ENCODE measurements around the gene POU6F1. TPM values are rescaled to one million over a fixed set of nuclear protein-coding genes. Genes with fewer than 3 reads are reported as not detected.

POU6F1 gene
- total RNA-seq, 1 experiment from 2014 or later = 13.3 TPM

- no peak for DNase-seq
- Histone ChIP-seq H3T11ph (ENCODE audit: low read length) (no peak overlapping the region), H3K79me1 (ENCODE audit: insufficient read depth, low read depth, low read length, poor library complexity, severe bottlenecking) (no peaks in the 10 kb centered on the region), H3K23ac (ENCODE audit: insufficient read length, low read depth, low read length) (no peak overlapping the region), H4K5ac (ENCODE audit: insufficient read length, low read depth, low read length) (no peak overlapping the region), H4K8ac (replicated peaks; ENCODE audit: insufficient read length, low read depth, low read length) (no peak overlapping the region), H3K23me2 (ENCODE audit: insufficient read length, low read depth, low read length, poor library complexity, severe bottlenecking) (no peaks in the 10 kb centered on the region), H3K9me3 (ENCODE audit: control insufficient read depth, low read depth, low read length) (no peaks in the 10 kb centered on the region), H2BK5ac (ENCODE audit: insufficient read length, low read length) (no peak overlapping the region), H2BK12ac (ENCODE audit: insufficient read length, low read depth, low read length) (no peak overlapping the region), H3K79me2 (ENCODE audit: insufficient read depth, low read length) (no peaks in the 10 kb centered on the region), H3K4me1 (ENCODE audit: insufficient read depth, low read length) (peaks cover 7% of the 10 kb centered on the region; the same call in 1 of the 2 replicates), H4K91ac (ENCODE audit: insufficient read length, low read depth, low read length) (no peak overlapping the region), H2AFZ (ENCODE audit: low read length) (no peak overlapping the region), H2AK5ac (ENCODE audit: insufficient read length, low read length) (no peak overlapping the region), H3K14ac (ENCODE audit: insufficient read depth, low read length) (no peak overlapping the region), H3K56ac (ENCODE audit: insufficient read length, low read depth, low read length) (no peak overlapping the region), H2BK20ac (ENCODE audit: low read depth, low read length, poor library complexity, severe bottlenecking) (no peak overlapping the region), H2BK120ac (ENCODE audit: low read depth, low read length, poor library complexity, severe bottlenecking) (no peak overlapping the region), H3K27me3 (ENCODE audit: insufficient read depth, low read length) (no peaks in the 10 kb centered on the region), H3K4ac (ENCODE audit: low read depth, low read length) (no peak overlapping the region), H3K4me2 (ENCODE audit: insufficient read depth, insufficient read length, low read length) (no peak overlapping the region), H3K18ac (ENCODE audit: insufficient read length, low read depth, low read length) (no peak overlapping the region), H3K27ac (ENCODE audit: insufficient read length, low read depth, low read length) (no peak overlapping the region), H2BK15ac (ENCODE audit: low read depth, low read length) (no peak overlapping the region), H3K9ac (ENCODE audit: extremely low read depth, insufficient read length, low read length) (no peak overlapping the region), H4K20me1 (ENCODE audit: control insufficient read depth, insufficient read depth, insufficient read length) (no peaks in the 10 kb centered on the region)
- H3K4me1 Mint-ChIP-seq = peaks cover 28 to 29% of the 10 kb centered on the region in 2 experiments
- no peak overlapping the region for H3K4me3 Mint-ChIP-seq
- H3K27me3 Mint-ChIP-seq (ENCODE audit: low read depth) = no peaks in the 10 kb centered on the region
- H3K36me3 Mint-ChIP-seq (ENCODE audit: insufficient read depth in 1 of 3, low read depth in 3 of 3) = peaks cover 16 to 35% (median 24%) of the 10 kb centered on the region in 3 experiments
- 100% methylated on average over 4 of the region's 7 CpGs for WGBS (ENCODE audit: extremely low coverage, insufficient read length, low lambda C conversion rate)
- H3K27ac Mint-ChIP-seq = peak overlapping the region; percentile 71 to 76 (median 74); a peak in 5 of 7 replicates
- peak; percentile 24; the same call in 1 of the 3 replicates for TF ChIP-seq CTCF (conservative IDR thresholded peaks at IDR 0.05)
- no peaks in the 10 kb centered on the region for H3K9me3 Mint-ChIP-seq
These were observed 28.5 kb upstream of the POU6F1 start for GRCh38 chr12:51246254-51246853.

Data from H9 (cell line).